Mesothelial cell of epicardium (in vitro differentiated cells): Measurements from ENCODE around the gene ZNF99. TPM values are rescaled to one million over a fixed set of nuclear protein-coding genes. Genes with fewer than 3 reads are reported as not detected.
"Not testable (repeated sequence)": the region's sequence is repeated elsewhere in the genome, so short reads cannot be mapped to it uniquely, and the experiment has no call there.

ENCODE experiments used
- DNase-seq, 2 experiments: peaks; one replicate each; pipeline ENCODE4 v3.0.0; 2021; ENCODE audit warnings: low spot score in 2 of 2; ENCODE audit not compliant: unreplicated experiment in 2 of 2
- H3K27ac Mint-ChIP-seq: 2 replicates; pipeline ENCODE4 v1.8.0; 2021; ENCODE audit warnings: mixed read lengths
- H3K27me3 Mint-ChIP-seq: 2 replicates; pipeline ENCODE4 v1.8.0; 2021; ENCODE audit warnings: low read depth, mixed read lengths
- H3K36me3 Mint-ChIP-seq: 2 replicates; pipeline ENCODE4 v1.8.0; 2021; ENCODE audit warnings: mixed read lengths
- H3K4me1 Mint-ChIP-seq: 2 replicates; pipeline ENCODE4 v1.8.0; 2021; ENCODE audit warnings: mixed read lengths
- H3K4me3 Mint-ChIP-seq: 2 replicates; pipeline ENCODE4 v1.8.0; 2021; ENCODE audit warnings: mild to moderate bottlenecking, moderate library complexity, mixed read lengths
- H3K9me3 Mint-ChIP-seq: 2 replicates; pipeline ENCODE4 v1.8.0; 2021; ENCODE audit warnings: mixed read lengths
- total RNA-seq: library from RNA; stranded (reverse); gene quantifications from 3 replicates; pipeline ENCODE4 v1.2.1, GENCODE V29; 2021
- TF ChIP-seq, protein P1 (sequence below): fragments of 200-600 bp; sonication (generic); IDR thresholded peaks from one replicate; pipeline ENCODE4 v1.5.0; 2021; ENCODE audit warnings: antibody characterized with exemption; ENCODE audit not compliant: unreplicated experiment

The ZNF99 gene
- total RNA-seq, 1 donor from 2014 or later, result not detected

DNA sequence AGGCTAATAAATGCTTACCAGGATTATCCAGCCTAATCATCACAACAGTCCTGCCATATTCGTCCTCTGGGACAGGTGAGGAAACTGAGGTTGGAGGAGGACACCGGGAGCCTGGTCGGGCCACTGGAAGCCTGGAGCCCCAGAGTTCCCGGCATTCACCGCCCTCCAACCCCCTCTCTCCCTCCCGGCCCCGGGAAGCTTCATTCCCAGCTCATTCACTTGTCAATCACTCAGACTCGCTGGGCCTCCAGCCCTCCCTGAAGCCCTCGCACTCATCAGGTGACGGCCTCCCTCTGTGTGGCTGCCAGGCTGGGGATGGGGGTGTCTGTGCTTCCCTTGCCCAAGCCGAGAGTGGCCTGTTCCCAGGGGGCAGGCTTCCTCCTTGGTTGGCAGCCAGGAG lies 22.5 kb upstream of the ZNF99 start:
- H3K36me3 Mint-ChIP-seq, result no peaks in the 10 kb centered on the region
- peaks cover 37% of the 10 kb centered on the region for H3K9me3 Mint-ChIP-seq
- no peak overlapping the region for H3K27ac Mint-ChIP-seq
- TF ChIP-seq, protein P1, sequence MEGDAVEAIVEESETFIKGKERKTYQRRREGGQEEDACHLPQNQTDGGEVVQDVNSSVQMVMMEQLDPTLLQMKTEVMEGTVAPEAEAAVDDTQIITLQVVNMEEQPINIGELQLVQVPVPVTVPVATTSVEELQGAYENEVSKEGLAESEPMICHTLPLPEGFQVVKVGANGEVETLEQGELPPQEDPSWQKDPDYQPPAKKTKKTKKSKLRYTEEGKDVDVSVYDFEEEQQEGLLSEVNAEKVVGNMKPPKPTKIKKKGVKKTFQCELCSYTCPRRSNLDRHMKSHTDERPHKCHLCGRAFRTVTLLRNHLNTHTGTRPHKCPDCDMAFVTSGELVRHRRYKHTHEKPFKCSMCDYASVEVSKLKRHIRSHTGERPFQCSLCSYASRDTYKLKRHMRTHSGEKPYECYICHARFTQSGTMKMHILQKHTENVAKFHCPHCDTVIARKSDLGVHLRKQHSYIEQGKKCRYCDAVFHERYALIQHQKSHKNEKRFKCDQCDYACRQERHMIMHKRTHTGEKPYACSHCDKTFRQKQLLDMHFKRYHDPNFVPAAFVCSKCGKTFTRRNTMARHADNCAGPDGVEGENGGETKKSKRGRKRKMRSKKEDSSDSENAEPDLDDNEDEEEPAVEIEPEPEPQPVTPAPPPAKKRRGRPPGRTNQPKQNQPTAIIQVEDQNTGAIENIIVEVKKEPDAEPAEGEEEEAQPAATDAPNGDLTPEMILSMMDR, result no peak
- H3K27me3 Mint-ChIP-seq, result no peaks in the 10 kb centered on the region
- H3K4me1 Mint-ChIP-seq, result no peaks in the 10 kb centered on the region
- no peak for DNase-seq
- no peak overlapping the region for H3K4me3 Mint-ChIP-seq

DNA sequence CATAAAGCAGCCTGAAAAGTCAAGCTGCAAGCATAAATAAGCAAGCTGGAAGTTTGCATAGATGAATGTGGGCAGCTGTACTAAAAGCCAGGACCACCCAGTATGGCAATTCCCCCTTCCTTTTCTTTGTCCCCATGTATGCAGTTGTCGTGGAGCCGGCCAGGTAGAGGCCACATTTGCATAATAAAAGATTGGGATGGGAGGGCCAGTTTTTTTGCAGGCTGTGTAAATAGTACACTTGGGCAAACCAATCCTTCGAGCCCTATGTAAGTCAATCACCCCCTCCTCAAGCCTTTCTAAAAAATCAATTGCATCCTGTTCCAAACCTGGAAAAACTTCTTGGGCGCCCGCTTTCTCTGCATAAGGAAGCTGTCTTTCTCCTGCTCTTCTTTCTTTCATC lies 13.1 kb upstream of the ZNF99 start:
- peaks cover 57% of the 10 kb centered on the region for H3K9me3 Mint-ChIP-seq
- TF ChIP-seq, protein P1, result no peak
- DNase-seq, result no peak
- no peaks in the 10 kb centered on the region for H3K27me3 Mint-ChIP-seq
- H3K4me3 Mint-ChIP-seq, result no peak overlapping the region
- no peaks in the 10 kb centered on the region for H3K4me1 Mint-ChIP-seq
- H3K27ac Mint-ChIP-seq, result no peak overlapping the region
- H3K36me3 Mint-ChIP-seq, result peaks cover 7% of the 10 kb centered on the region

DNA sequence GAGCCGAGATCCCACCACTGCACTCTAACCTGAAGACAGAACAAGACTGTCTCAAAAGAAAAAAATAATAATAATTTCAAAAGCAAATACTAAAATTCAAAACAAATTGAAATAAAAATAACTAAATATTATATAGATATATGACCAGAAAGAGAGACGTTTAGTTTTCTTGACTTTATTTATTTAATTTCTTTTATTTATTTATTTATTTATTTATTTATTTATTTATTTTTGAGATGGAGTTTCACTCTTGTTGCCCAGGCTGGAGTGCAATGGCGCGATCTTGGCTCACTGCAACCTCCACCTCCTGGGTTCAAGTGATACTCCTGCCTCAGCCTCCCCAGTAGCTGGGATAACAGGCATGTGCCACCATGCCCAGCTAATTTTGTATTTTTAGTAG lies 8.9 kb upstream of the ZNF99 start:
- H3K9me3 Mint-ChIP-seq, result peaks cover 51% of the 10 kb centered on the region
- not testable (repeated sequence) for H3K27ac Mint-ChIP-seq, DNase-seq, H3K36me3 Mint-ChIP-seq, H3K4me1 Mint-ChIP-seq, H3K4me3 Mint-ChIP-seq, H3K27me3 Mint-ChIP-seq

DNA sequence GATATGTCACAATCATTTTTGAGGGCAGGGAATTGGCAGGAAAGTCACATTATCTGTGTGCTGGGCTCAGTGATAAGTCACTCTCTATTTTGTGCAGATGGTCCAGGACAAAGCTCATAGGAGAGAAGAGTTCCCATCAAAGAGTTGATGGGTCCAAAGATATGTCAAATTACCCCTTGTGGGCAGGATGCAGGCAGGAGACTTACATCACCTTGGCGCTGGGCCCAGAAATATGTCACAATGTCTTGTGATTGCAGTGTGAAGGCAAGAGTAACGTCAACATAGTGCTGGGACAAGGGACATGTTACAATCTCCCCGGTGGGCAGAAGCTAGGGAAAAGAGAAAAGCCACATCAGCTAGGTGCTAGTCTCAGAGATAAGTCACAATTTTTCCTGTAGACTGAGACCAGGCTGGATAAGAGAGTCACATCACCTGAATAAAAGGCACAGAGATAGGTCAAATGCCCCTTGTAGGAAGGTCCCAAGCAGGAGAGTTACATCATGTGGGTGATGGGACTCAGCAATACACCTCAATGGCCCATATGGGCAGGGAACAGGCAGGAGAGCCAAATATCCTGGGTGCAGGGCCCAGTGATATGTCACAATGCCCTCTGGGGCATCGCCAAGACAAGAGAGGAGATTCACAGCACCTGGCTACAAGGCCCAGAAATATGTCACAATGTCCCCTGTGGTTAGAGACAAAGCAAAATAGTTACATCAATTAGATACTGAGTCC lies 47.9 kb downstream of the ZNF99 start:
- Mint-ChIP-seq H3K27ac (no peak overlapping the region), H3K4me1 (no peaks in the 10 kb centered on the region), H3K4me3 (no peak overlapping the region), H3K9me3 (peaks cover 92% of the 10 kb centered on the region), H3K27me3 (no peaks in the 10 kb centered on the region), H3K36me3 (peaks cover 3% of the 10 kb centered on the region)
- no peak for DNase-seq
- TF ChIP-seq, protein P1, result no peak

DNA sequence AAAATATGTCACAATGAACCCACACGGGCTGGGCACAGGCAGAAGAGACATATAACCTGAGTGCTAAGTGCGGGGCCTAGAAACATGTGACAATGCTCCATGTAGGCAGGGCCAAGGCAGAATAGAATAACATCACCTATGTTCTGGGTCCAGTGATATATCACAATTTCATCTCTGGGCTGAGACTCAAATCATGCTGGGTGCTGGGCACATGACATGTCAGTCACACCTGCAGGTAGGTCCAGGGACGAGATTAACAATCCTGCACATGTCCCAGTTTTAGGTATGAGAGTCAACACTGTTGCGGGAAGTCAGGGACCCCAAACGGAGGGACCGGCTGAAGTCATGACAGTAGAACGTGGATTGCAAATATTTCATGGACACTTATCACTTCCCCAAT lies 50.3 kb downstream of the ZNF99 start:
- no peak overlapping the region for H3K4me3 Mint-ChIP-seq
- peaks cover 3% of the 10 kb centered on the region for H3K36me3 Mint-ChIP-seq
- H3K27ac Mint-ChIP-seq, result no peak overlapping the region
- no peaks in the 10 kb centered on the region for H3K27me3 Mint-ChIP-seq
- peaks cover 89% of the 10 kb centered on the region for H3K9me3 Mint-ChIP-seq
- DNase-seq, result no peak
- H3K4me1 Mint-ChIP-seq, result no peaks in the 10 kb centered on the region
- TF ChIP-seq, protein P1, result no peak

DNA sequence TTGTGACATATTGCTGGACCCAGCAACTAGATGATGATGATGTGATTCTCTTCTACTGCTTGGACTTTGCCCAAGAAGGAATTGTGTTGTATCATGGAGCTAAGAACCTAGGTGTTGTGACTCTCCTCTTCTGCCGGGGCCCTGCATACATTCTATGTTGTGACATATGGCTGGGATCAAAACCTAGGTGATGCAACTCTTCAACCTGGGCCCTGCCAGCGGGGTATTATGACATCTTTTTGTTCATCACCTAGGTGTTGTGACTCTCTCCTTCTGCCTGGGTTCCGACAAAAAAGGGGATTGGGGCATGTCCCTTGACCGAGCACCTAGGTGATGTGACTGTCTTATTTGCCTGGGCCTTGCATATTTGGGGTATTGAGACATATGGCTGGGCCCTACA lies 55.7 kb downstream of the ZNF99 start:
- H3K27me3 Mint-ChIP-seq, H3K27ac Mint-ChIP-seq, DNase-seq, H3K36me3 Mint-ChIP-seq, H3K4me3 Mint-ChIP-seq, H3K4me1 Mint-ChIP-seq: not testable (repeated sequence)
- H3K9me3 Mint-ChIP-seq, result peaks cover 75% of the 10 kb centered on the region

DNA sequence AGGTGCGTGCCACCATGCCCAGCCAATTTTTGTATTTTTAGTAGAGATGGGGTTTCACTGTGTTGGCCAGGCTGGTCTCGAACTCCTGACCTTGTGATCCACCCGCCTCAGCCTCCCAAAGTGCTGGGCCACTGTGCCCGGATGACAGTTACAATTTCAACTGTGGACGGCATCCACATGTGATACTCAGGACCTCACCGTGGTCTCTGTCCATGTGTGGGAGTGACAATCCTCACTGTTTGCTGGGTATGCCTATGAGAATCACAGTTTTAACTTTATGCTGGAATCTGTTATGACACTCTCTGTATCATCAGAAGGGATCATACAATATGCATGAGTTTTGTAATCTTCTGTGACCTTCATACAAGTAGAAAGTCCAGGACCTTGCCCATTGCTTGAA lies 62.4 kb downstream of the ZNF99 start:
- not testable (repeated sequence) for H3K36me3 Mint-ChIP-seq, H3K27ac Mint-ChIP-seq, H3K27me3 Mint-ChIP-seq, H3K4me3 Mint-ChIP-seq, H3K4me1 Mint-ChIP-seq, DNase-seq
- peaks cover 66% of the 10 kb centered on the region for H3K9me3 Mint-ChIP-seq
